GM12878 (cell line): ENCODE results near the gene CPEB3. TPM values are rescaled to one million over a fixed set of nuclear protein-coding genes. Genes with fewer than 3 reads are reported as not detected.

ENCODE experiments used
- ATAC-seq: fragments of 200-7000 bp; cut with Tn5 transposase; 3 replicates; pipeline ENCODE4 v1.9.1; 2020; ENCODE audit warnings: mild to moderate bottlenecking, moderate library complexity
- BruUV-seq: library from RNA; stranded (reverse); fragments of 400-500 nt; replicated peaks from 2 replicates; lab custom pipeline; 2021; lab: Mats Ljungman, UMichigan
- CTCF ChIA-PET: fragments of 300-600 bp; sonication (Branson Sonifier 250); formaldehyde crosslinking; extraction: SDS; loops from one replicate; lab custom pipeline; 2021; ENCODE audit warnings: inconsistent platforms; lab: Yijun Ruan, JAX
- POLR2A ChIA-PET: fragments of 350-600 bp; formaldehyde crosslinking; extraction: SDS; loops from one replicate; lab custom pipeline; 2021; ENCODE audit warnings: inconsistent platforms; lab: Charles Lee
- RAD21 ChIA-PET: fragments of 300-600 bp; sonication (Branson Sonifier 250); formaldehyde crosslinking; loops from one replicate; lab custom pipeline; 2023; ENCODE audit warnings: antibody characterized with exemption; ENCODE audit not compliant: unreplicated experiment; lab: Charles Lee
- SMC1A ChIA-PET: fragments of 300-600 bp; sonication (Branson Sonifier 250); formaldehyde crosslinking; loops from one replicate; lab custom pipeline; 2023; ENCODE audit not compliant: unreplicated experiment, uncharacterized antibody; lab: Charles Lee
- DNase-seq: peaks from one replicate; pipeline ENCODE4 v3.0.0-alpha.2; 2011; ENCODE audit warnings: low read depth, low spot score
- FAIRE-seq: peaks from 3 replicates; lab custom pipeline; 2011; peaks lifted over from hg19 to GRCh38; lab: Jason Lieb, UNC
- H2AFZ ChIP-seq: 2 replicates; pipeline ENCODE4 v1.6.0; 2011; ENCODE audit warnings: low read depth, low read length, control low read depth; ENCODE audit not compliant: control insufficient read depth
- H3K27ac ChIP-seq: 2 replicates; pipeline ENCODE4 v1.5.1; 2011; ENCODE audit warnings: control low read depth; ENCODE audit not compliant: control insufficient read depth, insufficient read depth
- H3K27me3 ChIP-seq, 2 experiments: replicated peaks in 1 of 2; 2 replicates each; pipeline versions ENCODE4 v1.6.0 to v1.6.1; 2011; ENCODE audit warnings: low read length in 1 of 2; ENCODE audit not compliant: control insufficient read depth in 2 of 2, insufficient read depth in 2 of 2
- H3K36me3 ChIP-seq, 2 experiments: 2 replicates each; pipeline ENCODE4 v1.5.1; 2011; ENCODE audit warnings: low read length in 1 of 2; ENCODE audit not compliant: control insufficient read depth in 2 of 2, insufficient read depth in 2 of 2
- H3K4me1 ChIP-seq: 2 replicates; pipeline ENCODE4 v1.6.1; 2011; ENCODE audit warnings: mild to moderate bottlenecking, low read length, moderate library complexity, mixed read lengths; ENCODE audit not compliant: control insufficient read depth, insufficient read depth
- H3K4me2 ChIP-seq: 2 replicates; pipeline ENCODE4 v1.6.0; 2011; ENCODE audit warnings: control low read depth; ENCODE audit not compliant: control insufficient read depth, insufficient read depth
- H3K4me3 ChIP-seq: fragments of 200-600 bp; sonication (generic); 2 replicates; pipeline ENCODE4 v1.5.1; 2016
- H3K79me2 ChIP-seq: 2 replicates; pipeline ENCODE4 v1.6.0; 2011; ENCODE audit warnings: low read length; ENCODE audit not compliant: control insufficient read depth, insufficient read depth
- H3K9ac ChIP-seq: 2 replicates; pipeline ENCODE4 v1.8.0; 2011; ENCODE audit warnings: low read length, control low read depth, mixed read lengths; ENCODE audit not compliant: control insufficient read depth, insufficient read depth
- H3K9me3 ChIP-seq: replicated peaks from 3 replicates; pipeline ENCODE4 v1.5.1; 2011; ENCODE audit warnings: mild to moderate bottlenecking, low read length; ENCODE audit not compliant: control insufficient read depth, insufficient read depth
- H4K20me1 ChIP-seq: 2 replicates; pipeline ENCODE4 v1.6.0; 2011; ENCODE audit not compliant: control insufficient read depth, insufficient read depth
- ETV6 ChIP-seq, 2 experiments: fragments of 450-650 bp in 1 of 2; IDR thresholded peaks in 1 of 2; conservative IDR thresholded peaks in 1 of 2; 2 replicates each; pipeline ENCODE4 v1.6.1; 2014; ENCODE audit warnings: antibody characterized with exemption in 1 of 2, borderline replicate concordance in 1 of 2, low read depth in 1 of 2, mild to moderate bottlenecking in 1 of 2, moderate library complexity in 1 of 2
- EZH2 ChIP-seq: IDR thresholded peaks from 2 replicates; pipeline ENCODE4 v1.6.1; 2012; ENCODE audit warnings: low read depth, mild to moderate bottlenecking, control low read depth, inconsistent platforms, low read length, borderline replicate concordance; ENCODE audit not compliant: control insufficient read depth
- MTA2 ChIP-seq: fragments of 450-650 bp; IDR thresholded peaks from 2 replicates; pipeline ENCODE4 v1.6.1; 2016; ENCODE audit warnings: low read depth, mild to moderate bottlenecking, moderate library complexity
- NFYB ChIP-seq: IDR thresholded peaks from 2 replicates; pipeline ENCODE4 v1.6.1; 2011; ENCODE audit warnings: low read depth, mild to moderate bottlenecking, low read length, improper control_type of control experiment, moderate library complexity; ENCODE audit not compliant: insufficient read depth
- SP1 ChIP-seq: IDR thresholded peaks from one replicate; pipeline ENCODE4 v1.6.1; 2011; ENCODE audit warnings: low read depth, low read length
- STAT3 ChIP-seq: IDR thresholded peaks from 2 replicates; pipeline ENCODE4 v1.6.1; 2011; ENCODE audit warnings: low read depth, low read length, improper control_type of control experiment
- WGBS: methylation state at CpG from one replicate; pipeline ENCODE4 v1.1.6; 2016; ENCODE audit warnings: low lambda C conversion rate; ENCODE audit not compliant: insufficient replicate concordance, insufficient coverage; ENCODE audit errors: missing lambda C conversion rate; 5-methylcytosine and 5-hydroxymethylcytosine counted together
- in situ Hi-C: fragments of 300-500 bp; cut with MboI; formaldehyde crosslinking; loops from 9 replicates; pipeline ENCODE4 v1.14.3; 2018; ENCODE audit warnings: mixed read lengths
- intact Hi-C: fragments of 100-400 bp; cut with micrococcal nuclease; formaldehyde crosslinking; loops from one replicate; pipeline ENCODE4 v1.14.2; 2022; ENCODE audit not compliant: unreplicated experiment
- polyA plus RNA-seq, 11 experiments: library from polyadenylated mRNA; depleted of rRNA in 4 of 11; unstranded in 6 of 11; stranded (reverse) in 5 of 11; fragments of >200 nt; fragmentation: Nextera tagmentation in 4 of 11; fragmentation: Illumina TruSeq in 1 of 11; extraction: Ambion mirVana in 4 of 11; extraction: Trizol in 1 of 11; gene quantifications; 1 replicate in 1 of 11; 2 replicates in 10 of 11; pipeline versions ENCODE4 v1.2.1 to v1.2.3, GENCODE V29; 2011 to 2016; ENCODE audit warnings: inconsistent platforms in 2 of 11, missing spikeins in 2 of 11, low read depth in 1 of 11
- total RNA-seq, 4 experiments: library from RNA; depleted of rRNA in 3 of 4; stranded (reverse); fragments of >200 nt in 3 of 4; fragmentation: Illumina TruSeq in 1 of 4; extraction: Trizol in 1 of 4; gene quantifications; 2 replicates each; pipeline versions ENCODE4 v1.2.1 to v1.2.3, GENCODE V29; 2013 to 2021
- TF ChIP-seq, protein P1 (sequence below): fragments of 150-350 bp; IDR thresholded peaks from 2 replicates; pipeline ENCODE4 v1.6.1; 2016; ENCODE audit warnings: low read depth, low read length
- TF ChIP-seq, protein P2 (sequence below): fragments of 450-650 bp; conservative IDR thresholded peaks from 2 replicates; pipeline ENCODE4 v1.6.1; 2017; ENCODE audit warnings: mild to moderate bottlenecking, moderate library complexity

Gene CPEB3
- total and polyA plus RNA-seq, 10 of the 15 experiments (the other 5 are each of a cell fraction or from before 2014, with no cell fraction given): 0.50 to 2.3 (median 1.2) TPM

DNA sequence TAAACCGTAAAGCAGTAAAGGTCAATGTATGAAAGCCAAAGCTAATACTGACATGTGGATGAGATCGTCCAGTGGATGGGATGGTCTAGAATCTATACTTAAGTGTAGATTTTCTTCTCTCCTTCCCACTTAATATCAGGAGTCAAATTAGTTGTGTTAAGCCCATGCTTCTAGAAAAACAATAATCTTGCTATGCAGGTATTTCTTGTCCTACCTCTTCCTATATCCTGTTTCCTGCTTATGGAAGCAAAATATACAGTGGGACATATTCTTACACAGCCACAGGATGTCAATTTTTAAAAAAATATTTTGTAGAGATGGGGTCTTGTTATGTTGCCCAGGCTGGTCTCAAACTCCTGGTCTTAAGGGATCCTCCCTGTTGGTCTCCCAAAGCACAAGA, 27.5 kb downstream of the CPEB3 start (continued):
- TF ChIP-seq MTA2 (no peak), NFYB (no peak), ETV6 (conservative IDR thresholded peaks at IDR 0.05 in 1 of 2, IDR thresholded peaks at IDR 0.05 in 1 of 2; ENCODE audit: borderline replicate concordance in 1 of 2, low read depth in 1 of 2) (no peak)
- TF ChIP-seq, protein P1, sequence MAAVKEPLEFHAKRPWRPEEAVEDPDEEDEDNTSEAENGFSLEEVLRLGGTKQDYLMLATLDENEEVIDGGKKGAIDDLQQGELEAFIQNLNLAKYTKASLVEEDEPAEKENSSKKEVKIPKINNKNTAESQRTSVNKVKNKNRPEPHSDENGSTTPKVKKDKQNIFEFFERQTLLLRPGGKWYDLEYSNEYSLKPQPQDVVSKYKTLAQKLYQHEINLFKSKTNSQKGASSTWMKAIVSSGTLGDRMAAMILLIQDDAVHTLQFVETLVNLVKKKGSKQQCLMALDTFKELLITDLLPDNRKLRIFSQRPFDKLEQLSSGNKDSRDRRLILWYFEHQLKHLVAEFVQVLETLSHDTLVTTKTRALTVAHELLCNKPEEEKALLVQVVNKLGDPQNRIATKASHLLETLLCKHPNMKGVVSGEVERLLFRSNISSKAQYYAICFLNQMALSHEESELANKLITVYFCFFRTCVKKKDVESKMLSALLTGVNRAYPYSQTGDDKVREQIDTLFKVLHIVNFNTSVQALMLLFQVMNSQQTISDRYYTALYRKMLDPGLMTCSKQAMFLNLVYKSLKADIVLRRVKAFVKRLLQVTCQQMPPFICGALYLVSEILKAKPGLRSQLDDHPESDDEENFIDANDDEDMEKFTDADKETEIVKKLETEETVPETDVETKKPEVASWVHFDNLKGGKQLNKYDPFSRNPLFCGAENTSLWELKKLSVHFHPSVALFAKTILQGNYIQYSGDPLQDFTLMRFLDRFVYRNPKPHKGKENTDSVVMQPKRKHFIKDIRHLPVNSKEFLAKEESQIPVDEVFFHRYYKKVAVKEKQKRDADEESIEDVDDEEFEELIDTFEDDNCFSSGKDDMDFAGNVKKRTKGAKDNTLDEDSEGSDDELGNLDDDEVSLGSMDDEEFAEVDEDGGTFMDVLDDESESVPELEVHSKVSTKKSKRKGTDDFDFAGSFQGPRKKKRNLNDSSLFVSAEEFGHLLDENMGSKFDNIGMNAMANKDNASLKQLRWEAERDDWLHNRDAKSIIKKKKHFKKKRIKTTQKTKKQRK: no peak

DNA sequence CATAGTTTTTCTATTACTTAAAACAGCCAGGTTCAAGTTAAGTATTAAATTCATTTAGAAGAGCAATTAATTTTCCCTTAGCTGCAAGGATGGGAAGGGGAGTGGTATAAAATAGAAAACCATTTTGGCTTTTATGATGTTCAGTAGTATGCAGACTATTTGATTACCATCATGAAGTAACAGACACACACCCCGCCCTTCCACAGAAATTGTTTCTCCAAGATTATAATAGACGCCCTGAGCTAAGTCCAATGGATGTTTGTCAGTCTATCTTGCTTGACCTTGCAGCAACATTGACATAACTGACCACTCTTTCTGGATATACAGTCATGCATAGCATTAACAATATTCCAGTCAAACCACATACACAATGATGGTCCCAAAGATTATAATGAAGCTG, 42.3 kb downstream of the CPEB3 start:
- TF ChIP-seq SP1 (no peak), STAT3 (no peak), EZH2 (no peak)
- TF ChIP-seq, protein P2, sequence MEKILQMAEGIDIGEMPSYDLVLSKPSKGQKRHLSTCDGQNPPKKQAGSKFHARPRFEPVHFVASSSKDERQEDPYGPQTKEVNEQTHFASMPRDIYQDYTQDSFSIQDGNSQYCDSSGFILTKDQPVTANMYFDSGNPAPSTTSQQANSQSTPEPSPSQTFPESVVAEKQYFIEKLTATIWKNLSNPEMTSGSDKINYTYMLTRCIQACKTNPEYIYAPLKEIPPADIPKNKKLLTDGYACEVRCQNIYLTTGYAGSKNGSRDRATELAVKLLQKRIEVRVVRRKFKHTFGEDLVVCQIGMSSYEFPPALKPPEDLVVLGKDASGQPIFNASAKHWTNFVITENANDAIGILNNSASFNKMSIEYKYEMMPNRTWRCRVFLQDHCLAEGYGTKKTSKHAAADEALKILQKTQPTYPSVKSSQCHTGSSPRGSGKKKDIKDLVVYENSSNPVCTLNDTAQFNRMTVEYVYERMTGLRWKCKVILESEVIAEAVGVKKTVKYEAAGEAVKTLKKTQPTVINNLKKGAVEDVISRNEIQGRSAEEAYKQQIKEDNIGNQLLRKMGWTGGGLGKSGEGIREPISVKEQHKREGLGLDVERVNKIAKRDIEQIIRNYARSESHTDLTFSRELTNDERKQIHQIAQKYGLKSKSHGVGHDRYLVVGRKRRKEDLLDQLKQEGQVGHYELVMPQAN: no peak
- no peaks in the 10 kb centered on the region for H3K9me3 ChIP-seq
- intact Hi-C loops: no loop called here
- ChIA-PET RAD21 (interaction anchor here (1.2 kb wide), 1 partner anchor 161 kb away, joined by 4 read pairs; no protein-coding TSS in a partner anchor), CTCF (interaction anchor here (0.8 to 0.9 kb wide), 2 partner anchors 44 to 232 kb away, joined by 4 to 5 read pairs; no protein-coding TSS in a partner anchor), POLR2A (no interaction called here), SMC1A (interaction anchor here (0.8 to 1.5 kb wide), 4 partner anchors 16 to 93 kb away, joined by 3 to 4 read pairs (median 3); no protein-coding TSS in a partner anchor)
- no peaks in the 10 kb centered on the region for H3K36me3 ChIP-seq
- FAIRE-seq (no peak), ATAC-seq (no peak), DNase-seq (no peak)
- 100% methylated on average over 2 of the region's 2 CpGs for WGBS
- H3K27ac ChIP-seq: no peak overlapping the region
- in situ Hi-C loops: no loop called here
- H3K27me3 ChIP-seq: no peaks in the 10 kb centered on the region
- H3K4me2 ChIP-seq: no peak overlapping the region
- no TSS peak for BruUV-seq
- no peak overlapping the region for H3K4me3 ChIP-seq
- H3K4me1 ChIP-seq: peaks cover 8% of the 10 kb centered on the region
- no peak overlapping the region for H2AFZ ChIP-seq
- no peak overlapping the region for H3K9ac ChIP-seq
- H3K79me2 ChIP-seq: no peaks in the 10 kb centered on the region
- no peaks in the 10 kb centered on the region for H4K20me1 ChIP-seq
